OCI-LY1 (cell line): ENCODE results near the gene PLEKHA6.

Experiments used
- H2AFZ ChIP-seq: fragments of 200-600 bp; sonication (generic), shearing (Covaris generic); 2 replicates; pipeline ENCODE4 v1.6.0; 2014; ENCODE audit warnings: antibody characterized with exemption, mild to moderate bottlenecking, low read length
- H3F3A ChIP-seq: fragments of 200-600 bp; sonication (generic), shearing (Covaris generic); 2 replicates; pipeline ENCODE4 v1.6.0; 2014; ENCODE audit warnings: mild to moderate bottlenecking, antibody characterized with exemption, low read length, moderate library complexity; ENCODE audit not compliant: insufficient read depth
- H3K27ac ChIP-seq: fragments of 200-600 bp; sonication (generic); 2 replicates; pipeline ENCODE4 v1.5.1; 2014; ENCODE audit warnings: low read length, mixed run types, mild to moderate bottlenecking, low read depth; ENCODE audit not compliant: poor library complexity, severe bottlenecking
- H3K27me3 ChIP-seq: fragments of 200-600 bp; sonication (generic); 2 replicates; pipeline ENCODE4 v1.6.0; 2014; ENCODE audit warnings: antibody characterized with exemption, mild to moderate bottlenecking, low read length, moderate library complexity; ENCODE audit not compliant: insufficient read depth
- H3K36me3 ChIP-seq: fragments of 200-600 bp; sonication (generic); 2 replicates; pipeline ENCODE4 v1.6.1; 2014; ENCODE audit warnings: mild to moderate bottlenecking, antibody characterized with exemption, low read length, moderate library complexity, mixed read lengths; ENCODE audit not compliant: insufficient read depth
- H3K4me1 ChIP-seq: fragments of 200-600 bp; sonication (generic); 2 replicates; pipeline ENCODE4 v1.5.1; 2014; ENCODE audit warnings: mild to moderate bottlenecking, low read length, moderate library complexity; ENCODE audit not compliant: insufficient read depth, severe bottlenecking
- H3K4me2 ChIP-seq: fragments of 200-600 bp; sonication (generic), shearing (Covaris generic); 2 replicates; pipeline ENCODE4 v1.6.1; 2014; ENCODE audit warnings: low read length
- H3K4me3 ChIP-seq: fragments of 200-600 bp; sonication (generic); 2 replicates; pipeline ENCODE4 v1.5.1; 2014; ENCODE audit warnings: low read length, low read depth, mild to moderate bottlenecking, mixed read lengths; ENCODE audit not compliant: poor library complexity, severe bottlenecking
- H3K79me2 ChIP-seq: fragments of 200-600 bp; shearing (Covaris generic); 2 replicates; pipeline ENCODE4 v1.6.1; 2016; ENCODE audit warnings: mixed run types, low read length, mixed read lengths; ENCODE audit not compliant: insufficient read depth
- H3K9ac ChIP-seq: fragments of 200-600 bp; sonication (generic), shearing (Covaris generic); 2 replicates; pipeline ENCODE4 v1.6.1; 2014; ENCODE audit warnings: mild to moderate bottlenecking, low read length, mixed read lengths
- H3K9me2 ChIP-seq: fragments of 200-600 bp; sonication (generic), shearing (Covaris generic); 2 replicates; pipeline ENCODE4 v1.6.1; 2014; ENCODE audit warnings: low read depth, mild to moderate bottlenecking, low read length, mixed read lengths
- H3K9me3 ChIP-seq: fragments of 200-600 bp; shearing (Covaris generic); 2 replicates; pipeline ENCODE4 v1.6.1; 2014; ENCODE audit warnings: low read length, mixed read lengths
- H4K20me1 ChIP-seq: fragments of 200-600 bp; sonication (generic), shearing (Covaris generic); 2 replicates; pipeline ENCODE4 v1.6.0; 2016; ENCODE audit warnings: mild to moderate bottlenecking, low read length; ENCODE audit not compliant: insufficient read depth
- EZH2 ChIP-seq: fragments of 200-600 bp; sonication (generic), shearing (Covaris generic); IDR thresholded peaks from 2 replicates; pipeline ENCODE4 v1.8.0; 2017; ENCODE audit warnings: borderline replicate concordance, mixed run types, mild to moderate bottlenecking, antibody characterized with exemption, low read length, moderate library complexity, mixed read lengths
- TF ChIP-seq, protein P1 (sequence below): fragments of 200-600 bp; sonication (generic), shearing (Covaris generic); IDR thresholded peaks from 2 replicates; pipeline ENCODE4 v1.5.1; 2017; ENCODE audit warnings: mild to moderate bottlenecking, antibody characterized with exemption, low read length, moderate library complexity, mixed read lengths

PLEKHA6 gene

GRCh38 chr1:204349602-204350001 is 10.1 kb downstream of the PLEKHA6 start:
- no peak overlapping the region for H2AFZ ChIP-seq
- no peaks in the 10 kb centered on the region; the same call in none of the 2 replicates for H3K27me3 ChIP-seq
- no peak for TF ChIP-seq EZH2
- TF ChIP-seq, protein P1, sequence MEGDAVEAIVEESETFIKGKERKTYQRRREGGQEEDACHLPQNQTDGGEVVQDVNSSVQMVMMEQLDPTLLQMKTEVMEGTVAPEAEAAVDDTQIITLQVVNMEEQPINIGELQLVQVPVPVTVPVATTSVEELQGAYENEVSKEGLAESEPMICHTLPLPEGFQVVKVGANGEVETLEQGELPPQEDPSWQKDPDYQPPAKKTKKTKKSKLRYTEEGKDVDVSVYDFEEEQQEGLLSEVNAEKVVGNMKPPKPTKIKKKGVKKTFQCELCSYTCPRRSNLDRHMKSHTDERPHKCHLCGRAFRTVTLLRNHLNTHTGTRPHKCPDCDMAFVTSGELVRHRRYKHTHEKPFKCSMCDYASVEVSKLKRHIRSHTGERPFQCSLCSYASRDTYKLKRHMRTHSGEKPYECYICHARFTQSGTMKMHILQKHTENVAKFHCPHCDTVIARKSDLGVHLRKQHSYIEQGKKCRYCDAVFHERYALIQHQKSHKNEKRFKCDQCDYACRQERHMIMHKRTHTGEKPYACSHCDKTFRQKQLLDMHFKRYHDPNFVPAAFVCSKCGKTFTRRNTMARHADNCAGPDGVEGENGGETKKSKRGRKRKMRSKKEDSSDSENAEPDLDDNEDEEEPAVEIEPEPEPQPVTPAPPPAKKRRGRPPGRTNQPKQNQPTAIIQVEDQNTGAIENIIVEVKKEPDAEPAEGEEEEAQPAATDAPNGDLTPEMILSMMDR, result no peak
- no peaks in the 10 kb centered on the region for H3F3A ChIP-seq
- H3K4me1 ChIP-seq, result no peaks in the 10 kb centered on the region
- no peak overlapping the region for H3K4me3 ChIP-seq
- H3K4me2 ChIP-seq, result no peak overlapping the region
- H3K79me2 ChIP-seq, result no peaks in the 10 kb centered on the region
- H3K9me3 ChIP-seq, result no peaks in the 10 kb centered on the region
- H3K9me2 ChIP-seq, result no peaks in the 10 kb centered on the region
- no peak overlapping the region for H3K27ac ChIP-seq
- no peaks in the 10 kb centered on the region for H4K20me1 ChIP-seq
- no peaks in the 10 kb centered on the region for H3K36me3 ChIP-seq
- H3K9ac ChIP-seq, result no peak overlapping the region

DNA sequence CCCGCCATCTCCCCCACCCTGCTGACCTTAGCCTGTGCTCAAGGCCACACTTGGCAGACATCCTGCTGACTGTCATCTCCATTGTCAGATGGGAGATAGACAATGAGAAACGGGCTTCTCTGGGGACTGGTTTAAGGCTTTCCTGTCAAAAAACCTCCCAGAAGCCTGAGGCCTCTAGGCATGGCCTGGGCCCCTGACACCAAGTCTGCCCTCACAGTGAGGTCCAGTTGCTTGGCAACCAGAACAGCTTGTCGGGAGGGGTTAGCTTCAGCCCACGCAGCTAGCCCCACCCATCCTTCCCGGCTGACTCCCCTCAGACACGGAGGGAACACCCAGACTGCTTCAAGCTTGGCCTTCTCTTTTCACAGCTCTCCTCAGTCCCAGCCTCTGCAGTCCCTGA is 11.0 kb downstream of the PLEKHA6 start:
- H3K9me3 ChIP-seq, result no peaks in the 10 kb centered on the region
- H3K4me3 ChIP-seq, result no peak overlapping the region
- H3K9me2 ChIP-seq, result no peaks in the 10 kb centered on the region
- H3K27ac ChIP-seq, result no peak overlapping the region
- no peak overlapping the region for H2AFZ ChIP-seq
- H3K9ac ChIP-seq, result no peak overlapping the region
- no peaks in the 10 kb centered on the region for H3K36me3 ChIP-seq
- no peaks in the 10 kb centered on the region for H4K20me1 ChIP-seq
- H3K79me2 ChIP-seq, result no peaks in the 10 kb centered on the region
- no peak for TF ChIP-seq EZH2
- TF ChIP-seq, protein P1, result no peak
- no peaks in the 10 kb centered on the region for H3F3A ChIP-seq
- no peaks in the 10 kb centered on the region for H3K4me1 ChIP-seq
- H3K4me2 ChIP-seq, result no peak overlapping the region
- no peaks in the 10 kb centered on the region; the same call in none of the 2 replicates for H3K27me3 ChIP-seq

DNA sequence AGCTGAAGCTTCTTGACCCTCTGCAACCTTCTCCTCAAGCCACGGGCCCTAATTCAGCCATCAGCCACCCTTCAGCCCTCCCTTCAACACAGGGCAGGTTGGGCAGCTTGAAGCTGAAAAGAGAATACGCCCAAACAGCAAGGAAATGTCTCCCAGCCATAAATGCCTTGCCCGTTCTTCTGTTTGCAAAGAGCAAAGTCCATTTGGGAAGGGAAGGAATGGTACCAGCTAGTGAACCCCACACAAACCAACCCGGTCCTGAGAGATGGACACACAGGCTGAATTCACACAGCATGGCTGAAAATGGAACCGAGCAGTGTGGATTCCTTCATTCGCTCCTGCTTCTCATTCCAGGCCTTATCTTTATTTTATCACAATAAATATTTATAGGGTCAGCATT is 11.5 kb downstream of the PLEKHA6 start:
- Histone ChIP-seq H2AFZ (no peak overlapping the region), H3K9me2 (no peaks in the 10 kb centered on the region), H3K4me2 (no peak overlapping the region), H3K9me3 (no peaks in the 10 kb centered on the region), H3K79me2 (no peaks in the 10 kb centered on the region), H3K27ac (no peak overlapping the region), H3K9ac (no peak overlapping the region), H3K27me3 (no peaks in the 10 kb centered on the region; the same call in none of the 2 replicates), H3F3A (no peaks in the 10 kb centered on the region), H3K36me3 (no peaks in the 10 kb centered on the region), H3K4me1 (no peaks in the 10 kb centered on the region), H3K4me3 (no peak overlapping the region), H4K20me1 (no peaks in the 10 kb centered on the region)
- TF ChIP-seq EZH2, result no peak
- TF ChIP-seq, protein P1, result no peak
